NCI-H2227 (cell line): ENCODE data around the gene SEC24B.
"Not testable (repeated sequence)": the region's sequence is repeated elsewhere in the genome, so short reads cannot be mapped to it uniquely, and the experiment has no call there.

Experiments
- DNase-seq: peaks from one replicate; lab custom pipeline; 2025; ENCODE audit not compliant: unreplicated experiment; lab: John Stamatoyannopoulos, UW

SEC24B gene

DNA sequence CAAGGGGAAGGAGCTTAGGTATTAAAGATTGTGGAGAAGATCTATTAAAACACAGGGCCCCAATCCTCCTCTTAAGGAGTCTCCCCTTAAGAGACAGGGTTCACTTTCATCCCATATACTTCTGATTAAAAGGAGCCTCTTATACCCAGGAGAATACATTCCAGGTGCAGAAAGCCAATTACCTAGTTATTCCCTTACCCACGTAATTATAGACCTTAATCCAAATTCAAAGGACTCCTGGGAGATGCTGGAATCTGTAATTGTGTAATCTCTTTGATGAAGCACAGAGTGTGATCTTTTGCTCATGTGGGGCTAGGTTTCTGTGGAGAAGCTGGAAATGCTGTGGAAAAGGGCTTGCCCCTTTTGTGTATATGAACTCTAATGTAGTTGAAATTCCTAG lies 1.4 kb upstream of the SEC24B start:
- DNase-seq = peak; percentile 16

GRCh38 chr4:109432696-109433095 lies 919 bp upstream of the SEC24B start:
- peak; percentile 8 for DNase-seq

GRCh38 chr4:109434007-109434971 lies 674 bp downstream of the SEC24B start:
- peak; percentile 9 for DNase-seq

- no peak for DNase-seq
Measured at GRCh38 chr4:109435635-109436034, 2.0 kb downstream of the SEC24B start.

DNA sequence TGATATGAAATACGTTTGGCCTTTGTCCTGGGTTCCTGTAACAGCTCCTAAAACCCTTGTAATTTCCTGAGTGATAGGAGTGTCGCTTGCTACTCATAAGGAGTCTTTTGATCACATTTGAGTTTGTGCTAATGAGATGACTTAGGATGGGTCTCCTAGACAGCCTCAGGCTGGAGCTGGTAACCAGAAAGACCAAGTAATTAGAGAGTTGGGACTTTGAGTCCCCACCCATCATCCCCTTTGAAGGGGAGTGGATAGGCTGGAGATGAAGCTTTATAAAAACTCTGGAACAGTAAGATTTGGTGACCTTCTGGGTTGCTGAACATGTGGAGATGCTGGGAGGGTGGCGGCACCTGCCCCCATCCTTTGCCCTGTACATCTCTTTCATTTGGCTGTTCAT lies 2.9 kb downstream of the SEC24B start:
- no peak for DNase-seq

- no peak for DNase-seq
Measured at GRCh38 chr4:109440948-109441347, 7.3 kb downstream of the SEC24B start.

GRCh38 chr4:109441862-109442458 lies 8.3 kb downstream of the SEC24B start:
- DNase-seq = no peak

GRCh38 chr4:109444182-109444844 lies 10.7 kb downstream of the SEC24B start:
- DNase-seq = no peak

GRCh38 chr4:109447278-109447677 lies 13.7 kb downstream of the SEC24B start:
- no peak for DNase-seq

GRCh38 chr4:109451544-109452273 lies 18.1 kb downstream of the SEC24B start:
- DNase-seq = no peak

GRCh38 chr4:109453110-109453509 lies 19.5 kb downstream of the SEC24B start:
- not testable (repeated sequence) for DNase-seq

DNA sequence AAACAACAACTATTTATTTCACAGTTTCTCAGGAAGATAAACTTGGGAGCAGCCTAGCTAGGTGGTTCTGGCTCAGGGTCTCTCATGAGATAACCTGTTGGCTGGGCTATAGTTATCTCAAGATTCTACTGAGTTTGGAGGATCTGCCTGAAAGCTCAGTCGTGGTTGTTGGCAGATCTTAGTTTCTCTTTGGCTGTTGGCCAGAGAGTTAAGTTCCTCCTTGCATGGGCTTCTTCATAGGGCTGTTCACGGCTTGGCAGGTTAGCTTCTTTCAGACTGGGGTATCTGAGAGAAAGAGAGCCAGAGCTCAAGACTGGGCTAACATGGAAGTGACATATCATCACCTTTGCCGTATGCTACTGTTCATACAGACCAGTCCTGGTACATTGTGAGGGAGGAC lies 28.7 kb downstream of the SEC24B start:
- DNase-seq = no peak

DNA sequence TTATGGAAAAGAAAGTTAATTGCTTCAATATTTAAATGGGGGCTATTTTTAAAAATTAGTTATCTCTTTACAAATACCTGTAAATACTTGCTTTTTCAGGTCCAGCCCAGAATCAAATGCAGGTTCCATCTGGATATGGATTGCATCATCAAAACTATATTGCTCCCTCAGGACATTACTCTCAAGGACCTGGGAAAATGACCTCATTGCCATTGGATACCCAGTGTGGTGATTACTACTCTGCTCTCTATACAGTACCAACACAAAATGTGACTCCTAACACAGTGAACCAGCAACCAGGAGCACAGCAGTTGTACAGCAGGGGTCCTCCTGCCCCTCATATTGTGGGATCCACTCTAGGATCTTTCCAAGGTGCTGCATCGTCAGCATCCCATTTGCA lies 29.2 kb downstream of the SEC24B start:
- no peak for DNase-seq

DNA sequence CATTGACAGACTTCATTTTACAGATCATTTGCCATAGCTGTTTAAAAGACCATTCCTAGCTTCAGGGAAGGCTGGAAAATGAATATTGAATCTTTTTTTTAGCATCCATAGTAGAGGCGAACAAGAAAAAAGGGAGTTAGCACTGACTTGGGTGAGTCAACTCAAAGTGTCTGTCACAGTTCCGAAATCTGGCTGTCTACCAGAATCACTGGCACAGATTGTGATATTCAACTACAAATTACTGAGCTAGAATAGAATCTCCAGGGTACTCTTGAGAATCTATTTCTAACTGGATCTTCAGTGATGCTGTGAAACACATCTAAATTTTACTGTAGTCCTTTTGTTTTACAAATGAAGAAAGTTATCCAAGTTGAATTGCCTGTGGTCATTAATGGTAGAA lies 31.5 kb downstream of the SEC24B start:
- DNase-seq = no peak

DNA sequence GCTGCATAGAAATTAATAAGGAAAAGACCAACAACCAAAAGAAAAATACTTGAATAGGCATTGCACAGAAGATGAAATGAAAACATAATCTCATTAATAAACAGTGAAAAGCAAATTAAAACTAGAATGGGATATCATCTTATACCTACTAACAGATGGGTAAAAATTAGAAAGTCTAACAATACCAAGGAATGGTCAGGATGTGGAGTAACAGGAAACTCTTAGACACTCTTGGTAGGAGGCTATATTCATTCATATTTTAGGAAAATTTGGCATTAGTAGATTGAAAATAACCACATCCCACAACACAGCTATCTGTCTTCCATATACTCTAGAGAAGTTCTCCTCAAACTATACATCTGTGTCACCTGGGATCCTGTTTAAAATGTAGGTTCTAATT lies 36.3 kb downstream of the SEC24B start:
- DNase-seq = no peak

- DNase-seq = no peak
Measured at GRCh38 chr4:109472343-109472761, 38.7 kb downstream of the SEC24B start.

DNA sequence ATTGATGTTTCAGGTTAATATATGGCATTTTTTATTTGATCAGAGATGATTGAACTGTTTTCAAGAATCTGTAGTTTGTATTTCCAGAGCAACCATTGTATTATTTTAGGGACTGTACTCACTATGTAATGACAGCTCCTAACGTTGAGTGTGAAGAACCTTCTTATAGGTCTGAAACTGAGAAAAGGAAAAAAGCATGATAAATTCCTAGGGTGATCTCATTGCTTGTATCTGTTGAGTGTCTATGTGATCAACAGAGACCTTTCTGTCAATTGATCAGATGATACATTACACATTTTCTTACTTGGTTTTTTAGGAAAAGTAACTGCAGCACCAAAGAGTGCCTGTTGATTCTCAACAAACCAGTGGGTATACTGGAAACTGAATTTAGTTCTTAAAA lies 40.2 kb downstream of the SEC24B start:
- no peak for DNase-seq

DNA sequence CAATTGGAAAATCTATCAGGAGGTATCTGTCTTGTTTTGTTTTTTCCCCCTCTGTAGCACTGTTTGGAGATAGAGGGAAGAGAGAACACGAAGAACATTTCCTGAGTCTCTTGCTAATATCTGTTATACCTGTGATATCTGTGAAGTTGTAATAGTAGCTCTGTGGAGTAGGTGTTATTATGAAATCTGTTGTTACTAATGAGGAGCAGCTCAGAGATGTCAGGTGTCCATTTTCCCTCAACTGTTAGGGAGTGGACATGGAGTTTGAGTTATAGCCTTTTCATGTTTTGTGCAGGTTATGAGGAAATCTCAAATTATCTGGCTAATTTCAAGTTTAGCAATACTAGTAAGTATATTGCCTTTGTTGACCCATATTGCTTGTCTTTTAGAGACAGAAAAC lies 52.4 kb downstream of the SEC24B start:
- no peak for DNase-seq

- no peak for DNase-seq
Measured at GRCh38 chr4:109494563-109494962, 60.9 kb downstream of the SEC24B start.

DNA sequence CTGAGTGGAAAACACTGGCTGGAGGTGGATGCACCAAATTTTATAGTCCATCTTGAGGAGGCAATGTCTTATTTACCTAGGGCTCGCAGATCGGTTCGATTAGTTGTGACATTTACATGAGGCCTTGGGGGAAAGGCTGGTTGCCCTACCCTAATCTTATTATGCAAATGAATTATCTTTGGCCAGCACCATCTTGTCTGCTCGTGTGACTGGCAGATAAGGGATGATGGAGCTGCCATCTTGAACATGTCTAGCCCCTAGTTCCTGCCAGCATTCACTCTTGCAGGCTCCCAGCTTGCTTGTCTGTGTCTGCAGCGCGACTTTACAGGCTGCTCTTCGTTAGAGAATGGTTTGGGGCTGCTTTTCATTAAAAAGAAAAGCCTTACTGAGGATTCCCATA lies 61.9 kb downstream of the SEC24B start:
- no peak for DNase-seq

DNA sequence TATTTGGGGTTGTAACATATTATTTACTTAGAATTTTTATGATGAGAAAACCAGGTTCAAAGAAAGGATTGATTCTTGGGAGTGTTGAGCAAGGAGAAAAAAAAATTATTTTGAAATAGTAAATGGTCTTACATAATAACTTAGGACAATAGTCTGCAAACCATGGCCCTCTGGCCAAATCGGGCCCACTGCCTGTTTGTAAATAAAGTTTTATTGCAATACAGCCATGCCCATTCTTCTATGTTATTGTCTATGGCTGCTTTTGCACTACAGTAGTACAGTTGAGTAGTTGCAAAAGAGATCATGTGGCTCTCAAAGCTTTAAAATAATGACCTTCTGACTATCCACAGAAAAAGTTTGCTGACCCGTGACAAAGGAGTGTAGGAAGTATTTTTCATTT lies 63.3 kb downstream of the SEC24B start:
- DNase-seq = no peak
